HCT116 (cell line): ENCODE data around the gene PHB1. TPM values are rescaled to one million over a fixed set of nuclear protein-coding genes. Genes with fewer than 3 reads are reported as not detected.

Experiments
- ATAC-seq: fragments of 200-7000 bp; cut with Tn5 transposase; 2 replicates; pipeline ENCODE4 v1.9.1; 2020; ENCODE audit warnings: mild to moderate bottlenecking, moderate library complexity
- BruUV-seq: library from RNA; stranded (reverse); fragments of 400-500 nt; replicated peaks from 2 replicates; lab custom pipeline; 2021; lab: Mats Ljungman, UMichigan
- CTCF ChIA-PET: fragments of 300-600 bp; sonication (Branson Sonifier 250); formaldehyde crosslinking; loops from one replicate; lab custom pipeline; 2021; ENCODE audit warnings: antibody characterized with exemption; lab: Charles Lee
- POLR2A ChIA-PET: fragments of 300-600, 350-600 bp; sonication (Branson Sonifier 250); formaldehyde crosslinking; loops from one replicate; lab custom pipeline; 2021; ENCODE audit warnings: antibody characterized with exemption; lab: Charles Lee
- RAD21 ChIA-PET, 2 experiments: fragments of 300-600 bp; sonication (Branson Sonifier 250); formaldehyde crosslinking; loops; one replicate each; lab custom pipeline; 2023; ENCODE audit warnings: low total read pairs in 2 of 2; ENCODE audit not compliant: uncharacterized antibody in 2 of 2, unreplicated experiment in 2 of 2, low non-redundant PET in 1 of 2; lab: Charles Lee
- DNase-seq: peaks from one replicate; pipeline ENCODE4 v3.0.0-alpha.2; 2010; ENCODE audit warnings: low read depth, low spot score
- H2AFZ ChIP-seq: fragments of 200-600 bp; shearing (Covaris generic), sonication (generic); 2 replicates; pipeline ENCODE4 v1.6.1; 2017; ENCODE audit warnings: low read depth, mixed run types, mixed read lengths, antibody characterized with exemption, low read length; ENCODE audit not compliant: poor library complexity, severe bottlenecking
- H3K27ac ChIP-seq: 2 replicates; pipeline ENCODE4 v1.5.1; 2012; ENCODE audit warnings: low read depth, low read length
- H3K27me3 ChIP-seq: fragments of 200-600 bp; sonication (generic); 2 replicates; pipeline ENCODE4 v1.6.1; 2016; ENCODE audit warnings: mixed run types, low read length, mixed read lengths; ENCODE audit not compliant: insufficient read depth
- H3K36me3 ChIP-seq, 2 experiments: fragments of 200-500 bp in 1 of 2; fragments of 200-600 bp in 1 of 2; sonication (Bioruptor generic) in 1 of 2; sonication (generic) in 1 of 2; 2 replicates each; pipeline versions ENCODE4 v1.5.1 to v1.6.1; 2014 to 2016; ENCODE audit warnings: low read length in 2 of 2, inconsistent platforms in 1 of 2, mixed read lengths in 1 of 2, mixed run types in 1 of 2; ENCODE audit not compliant: insufficient read depth in 2 of 2, control insufficient read depth in 1 of 2
- H3K4me1 ChIP-seq, 2 experiments: fragments of 200-600 bp in 1 of 2; sonication (generic) in 1 of 2; 2 replicates each; pipeline versions ENCODE4 v1.5.1 to v1.6.1; 2012 to 2017; ENCODE audit warnings: low read length in 2 of 2, inconsistent platforms in 1 of 2, mild to moderate bottlenecking in 1 of 2, mixed read lengths in 1 of 2, mixed run types in 1 of 2, moderate library complexity in 1 of 2; ENCODE audit not compliant: insufficient read depth in 2 of 2, control insufficient read depth in 1 of 2
- H3K4me2 ChIP-seq: fragments of 200-600 bp; sonication (generic); 2 replicates; pipeline ENCODE4 v1.6.1; 2017; ENCODE audit warnings: mixed run types, low read length, mixed read lengths
- H3K4me3 ChIP-seq, 2 experiments: fragments of 200-600 bp in 1 of 2; sonication (generic) in 1 of 2; replicated peaks in 1 of 2; 2 replicates each; pipeline ENCODE4 v1.5.1; 2011 to 2016; ENCODE audit warnings: low read length in 2 of 2, control low read depth in 1 of 2, low read depth in 1 of 2, mild to moderate bottlenecking in 1 of 2, mixed read lengths in 1 of 2, mixed run types in 1 of 2
- H3K79me2 ChIP-seq: fragments of 200-600 bp; sonication (generic); 2 replicates; pipeline ENCODE4 v1.6.1; 2017; ENCODE audit warnings: mild to moderate bottlenecking, mixed run types, low read length, moderate library complexity, mixed read lengths; ENCODE audit not compliant: insufficient read depth
- H3K9ac ChIP-seq: fragments of 200-600 bp; sonication (generic); 2 replicates; pipeline ENCODE4 v1.6.1; 2016; ENCODE audit warnings: low read length, mixed read lengths
- H3K9me2 ChIP-seq: fragments of 200-600 bp; sonication (generic), shearing (Covaris generic); 2 replicates; pipeline ENCODE4 v1.6.1; 2017; ENCODE audit warnings: mixed run types, mild to moderate bottlenecking, moderate library complexity; ENCODE audit not compliant: insufficient read depth
- H3K9me3 ChIP-seq, 2 experiments: fragments of 200-500 bp in 1 of 2; fragments of 200-600 bp in 1 of 2; sonication (Bioruptor generic) in 1 of 2; sonication (generic) in 1 of 2; 2 replicates each; pipeline ENCODE4 v1.6.1; 2014 to 2017; ENCODE audit warnings: low read length in 2 of 2, mixed read lengths in 2 of 2, inconsistent platforms in 1 of 2, low read depth in 1 of 2, mild to moderate bottlenecking in 1 of 2, mixed run types in 1 of 2, moderate library complexity in 1 of 2; ENCODE audit not compliant: control insufficient read depth in 1 of 2, insufficient read depth in 1 of 2
- H4K20me1 ChIP-seq: fragments of 200-600 bp; sonication (generic), shearing (Covaris generic); 2 replicates; pipeline ENCODE4 v1.6.1; 2017; ENCODE audit warnings: mixed run types, mild to moderate bottlenecking, moderate library complexity; ENCODE audit not compliant: insufficient read depth
- CBX3 ChIP-seq: IDR thresholded peaks from 2 replicates; pipeline ENCODE4 v1.6.1; 2012; ENCODE audit warnings: low read depth
- RAD21 ChIP-seq: IDR thresholded peaks from 2 replicates; pipeline ENCODE4 v1.6.1; 2012; ENCODE audit warnings: low read depth, mild to moderate bottlenecking
- SIN3A ChIP-seq: IDR thresholded peaks from 2 replicates; pipeline ENCODE4 v1.6.1; 2012; ENCODE audit warnings: low read depth
- SP1 ChIP-seq: IDR thresholded peaks from 2 replicates; pipeline ENCODE4 v1.6.1; 2012; ENCODE audit warnings: low read depth
- SRF ChIP-seq: IDR thresholded peaks from 2 replicates; pipeline ENCODE4 v1.6.1; 2012; ENCODE audit warnings: low read depth
- ZFX ChIP-seq: fragments of 450-650 bp; IDR thresholded peaks from 2 replicates; pipeline ENCODE4 v1.6.1; 2017
- ZNF274 ChIP-seq: fragments of 200-500 bp; sonication (Bioruptor generic); IDR thresholded peaks from 2 replicates; pipeline ENCODE4 v1.6.1; 2014; ENCODE audit warnings: mild to moderate bottlenecking, low read depth, low read length, inconsistent platforms
- intact Hi-C: fragments of 100-400 bp; cut with micrococcal nuclease; formaldehyde crosslinking; loops from 2 replicates; pipeline ENCODE4 v1.10.0; 2022
- total RNA-seq: library from RNA; stranded (reverse); gene quantifications from one replicate; pipeline ENCODE4 v1.2.1, GENCODE V29; 2021; ENCODE audit not compliant: unreplicated experiment

The PHB1 gene
- total RNA-seq, 1 experiment from 2014 or later: 534 TPM

DNA sequence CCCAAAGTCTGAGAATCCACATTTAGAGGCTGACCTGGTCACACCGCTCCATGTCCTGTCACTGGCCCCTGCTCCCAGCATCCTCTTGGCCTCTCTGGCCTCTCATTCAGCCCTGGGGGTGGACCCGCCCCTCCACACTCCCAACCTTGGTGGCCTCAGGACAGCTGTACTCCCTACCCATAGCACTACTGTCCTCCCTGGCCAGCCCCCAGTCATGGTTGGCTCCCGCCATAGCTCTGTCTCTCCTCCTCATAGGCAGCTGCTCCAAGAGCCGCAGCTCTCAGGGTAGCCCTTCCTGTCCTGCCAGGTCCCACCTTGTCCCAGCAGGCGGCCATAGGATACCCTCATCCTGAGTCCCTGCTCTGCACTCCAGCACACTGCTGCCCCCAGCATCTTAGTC, 38.0 kb upstream of the PHB1 start:
- ChIA-PET POLR2A (no interaction called here), CTCF (no interaction called here), RAD21 (no interaction called here)
- H3K27me3 ChIP-seq: peaks cover 13% of the 10 kb centered on the region; the same call in 1 of the 2 replicates
- no peak overlapping the region for H3K9ac ChIP-seq
- no peak overlapping the region for H3K4me3 ChIP-seq
- H4K20me1 ChIP-seq: no peaks in the 10 kb centered on the region
- no peak overlapping the region for H3K27ac ChIP-seq
- intact Hi-C loops: no loop called here
- no peak overlapping the region for H2AFZ ChIP-seq
- no peak for DNase-seq
- H3K9me2 ChIP-seq: no peaks in the 10 kb centered on the region
- no TSS peak for BruUV-seq
- no peaks in the 10 kb centered on the region for H3K9me3 ChIP-seq
- H3K36me3 ChIP-seq: no peaks in the 10 kb centered on the region
- TF ChIP-seq SRF: no peak
- TF ChIP-seq SIN3A: no peak
- 0 out of 2 replicates have a peak, but pooled peaks have one; percentile 9 for TF ChIP-seq ZFX
- H3K4me1 ChIP-seq: peaks cover 5 to 27% of the 10 kb centered on the region in 2 experiments; a peak in 3 of 4 replicates
- H3K4me2 ChIP-seq: no peak overlapping the region
- H3K79me2 ChIP-seq: no peaks in the 10 kb centered on the region
- no peak for ATAC-seq

GRCh38 chr17:49452201-49452600, 37.5 kb upstream of the PHB1 start:
- ChIA-PET RAD21 (no interaction called here), POLR2A (no interaction called here), CTCF (no interaction called here)
- Histone ChIP-seq H3K4me3 (no peak overlapping the region), H3K9me3 (no peaks in the 10 kb centered on the region), H4K20me1 (no peaks in the 10 kb centered on the region), H3K9me2 (no peaks in the 10 kb centered on the region), H3K4me1 (peaks cover 5 to 27% of the 10 kb centered on the region in 2 experiments; a peak in 3 of 4 replicates), H3K79me2 (no peaks in the 10 kb centered on the region), H3K9ac (no peak overlapping the region), H3K4me2 (no peak overlapping the region), H3K36me3 (no peaks in the 10 kb centered on the region), H3K27me3 (peaks cover 8% of the 10 kb centered on the region; the same call in 1 of the 2 replicates), H3K27ac (no peak overlapping the region), H2AFZ (no peak overlapping the region)
- 0 out of 2 replicates have a peak, but pooled peaks have one; percentile 26 for ATAC-seq
- BruUV-seq: no TSS peak
- DNase-seq: no peak
- TF ChIP-seq SRF: no peak
- TF ChIP-seq CBX3: no peak
- no peak for TF ChIP-seq RAD21
- TF ChIP-seq SP1: no peak
- TF ChIP-seq ZNF274: no peak
- intact Hi-C loops: no loop called here
